ENCODE data around the gene EIF3B.
"Not testable (repeated sequence)": the region's sequence is repeated elsewhere in the genome, so short reads cannot be mapped to it uniquely, and the experiment has no call there.

Gene EIF3B

GRCh38 chr7:2374830-2375728 lies 20.5 kb downstream of the EIF3B start:
- H3K27ac ChIP-seq = no peak overlapping the region
- no peaks in the 10 kb centered on the region for H3K27me3 ChIP-seq
- H3K4me3 ChIP-seq (ENCODE audit: low read depth in 1 of 2, low read length in 1 of 2) = no peak overlapping the region
- no peaks in the 10 kb centered on the region for H3K9me3 ChIP-seq
- peaks cover 91% of the 10 kb centered on the region for H3K36me3 ChIP-seq
- TF ChIP-seq CTCF (IDR thresholded peaks at IDR 0.05) = no peak
- no peaks in the 10 kb centered on the region for H3K4me1 ChIP-seq (ENCODE audit: control insufficient read depth in 1 of 2, insufficient read depth in 1 of 2, low read depth in 1 of 2, low read length in 1 of 2)

GRCh38 chr7:2376351-2377154 lies 21.9 kb downstream of the EIF3B start:
- peaks cover 91% of the 10 kb centered on the region for H3K36me3 ChIP-seq
- H3K4me3 ChIP-seq (ENCODE audit: low read depth in 1 of 2, low read length in 1 of 2) = no peak overlapping the region
- no peaks in the 10 kb centered on the region for H3K4me1 ChIP-seq (ENCODE audit: control insufficient read depth in 1 of 2, insufficient read depth in 1 of 2, low read depth in 1 of 2, low read length in 1 of 2)
- H3K27me3 ChIP-seq = no peaks in the 10 kb centered on the region
- no peak overlapping the region for H3K27ac ChIP-seq
- no peak for TF ChIP-seq CTCF (IDR thresholded peaks at IDR 0.05)
- H3K9me3 ChIP-seq = no peaks in the 10 kb centered on the region

GRCh38 chr7:2377492-2377891 lies 22.9 kb downstream of the EIF3B start:
- H3K4me3 ChIP-seq (ENCODE audit: low read depth in 1 of 2, low read length in 1 of 2); H3K27me3 ChIP-seq; H3K4me1 ChIP-seq (ENCODE audit: control insufficient read depth in 1 of 2, insufficient read depth in 1 of 2, low read depth in 1 of 2, low read length in 1 of 2); H3K27ac ChIP-seq; H3K9me3 ChIP-seq: not testable (repeated sequence)
- H3K36me3 ChIP-seq = peaks cover 83% of the 10 kb centered on the region

GRCh38 chr7:2378125-2378524 lies 23.5 kb downstream of the EIF3B start:
- not testable (repeated sequence) for H3K9me3 ChIP-seq; H3K4me3 ChIP-seq (ENCODE audit: low read depth in 1 of 2, low read length in 1 of 2); H3K27me3 ChIP-seq; H3K27ac ChIP-seq; H3K4me1 ChIP-seq (ENCODE audit: control insufficient read depth in 1 of 2, insufficient read depth in 1 of 2, low read depth in 1 of 2, low read length in 1 of 2)
- peaks cover 77% of the 10 kb centered on the region for H3K36me3 ChIP-seq

GRCh38 chr7:2379161-2379560 lies 24.5 kb downstream of the EIF3B start:
- no peaks in the 10 kb centered on the region for H3K9me3 ChIP-seq
- H3K27ac ChIP-seq = no peak overlapping the region
- H3K36me3 ChIP-seq = peaks cover 66% of the 10 kb centered on the region
- H3K4me1 ChIP-seq (ENCODE audit: control insufficient read depth in 1 of 2, insufficient read depth in 1 of 2, low read depth in 1 of 2, low read length in 1 of 2) = peaks cover 4 to 7% of the 10 kb centered on the region in 2 experiments
- TF ChIP-seq CTCF (IDR thresholded peaks at IDR 0.05) = no peak
- no peak overlapping the region for H3K4me3 ChIP-seq (ENCODE audit: low read depth in 1 of 2, low read length in 1 of 2)
- H3K27me3 ChIP-seq = no peaks in the 10 kb centered on the region

GRCh38 chr7:2379821-2380450 lies 25.3 kb downstream of the EIF3B start:
- Histone ChIP-seq H3K36me3 (peaks cover 58% of the 10 kb centered on the region), H3K9me3 (no peaks in the 10 kb centered on the region), H3K4me1 (ENCODE audit: control insufficient read depth in 1 of 2, insufficient read depth in 1 of 2, low read depth in 1 of 2, low read length in 1 of 2) (peaks cover 4 to 7% of the 10 kb centered on the region in 2 experiments), H3K27ac (no peak overlapping the region), H3K4me3 (ENCODE audit: low read depth in 1 of 2, low read length in 1 of 2) (no peak overlapping the region), H3K27me3 (no peaks in the 10 kb centered on the region)
- no peak for TF ChIP-seq CTCF (IDR thresholded peaks at IDR 0.05)

Measured in neutrophil (primary cell).